Fibroblast of the aortic adventitia (primary cell): ENCODE data around the gene FAM168A. TPM values are rescaled to one million over a fixed set of nuclear protein-coding genes. Genes with fewer than 3 reads are reported as not detected.

Experiments
- DNase-seq: peaks from one replicate; pipeline ENCODE4 v3.0.0-alpha.2; 2010; ENCODE audit warnings: low read depth
- H3K4me3 ChIP-seq: 2 replicates; pipeline ENCODE4 v1.5.1; 2011; ENCODE audit warnings: low read depth, mild to moderate bottlenecking, control low read depth, low read length, moderate library complexity
- total RNA-seq: library from RNA; depleted of rRNA; stranded (reverse); fragments of >200 nt; gene quantifications from 2 replicates; pipeline ENCODE4 v1.2.3, GENCODE V29; 2012; ENCODE audit warnings: low replicate concordance
- TF ChIP-seq, protein P1 (sequence below): IDR thresholded peaks from 2 replicates; pipeline ENCODE4 v1.5.1; 2011; ENCODE audit warnings: mild to moderate bottlenecking, low read length, control low read depth, inconsistent platforms; ENCODE audit not compliant: insufficient read depth

FAM168A gene
- total RNA-seq, 1 donor: 40.0 TPM

DNA sequence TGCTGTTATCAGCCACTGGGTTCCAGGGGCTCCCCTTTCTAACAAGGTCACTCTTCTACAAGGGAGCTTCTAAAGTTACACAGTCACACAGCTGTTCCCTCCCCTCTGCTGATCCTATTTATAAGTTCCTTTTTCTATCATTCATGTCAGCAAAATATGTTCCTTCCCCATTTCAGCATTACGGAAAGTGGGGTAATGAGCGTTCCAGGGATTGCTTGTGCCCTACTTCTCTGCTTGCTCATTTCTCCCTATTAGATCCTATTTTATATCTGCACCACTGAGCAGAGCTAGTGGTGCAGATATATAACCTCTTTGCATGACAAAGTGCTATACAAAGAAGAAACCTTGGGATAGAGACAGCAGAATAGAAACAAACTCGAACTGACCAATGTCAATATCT is 25.8 kb upstream of the FAM168A start:
- H3K4me3 ChIP-seq: no peak overlapping the region
- no peak for DNase-seq
- TF ChIP-seq, protein P1, sequence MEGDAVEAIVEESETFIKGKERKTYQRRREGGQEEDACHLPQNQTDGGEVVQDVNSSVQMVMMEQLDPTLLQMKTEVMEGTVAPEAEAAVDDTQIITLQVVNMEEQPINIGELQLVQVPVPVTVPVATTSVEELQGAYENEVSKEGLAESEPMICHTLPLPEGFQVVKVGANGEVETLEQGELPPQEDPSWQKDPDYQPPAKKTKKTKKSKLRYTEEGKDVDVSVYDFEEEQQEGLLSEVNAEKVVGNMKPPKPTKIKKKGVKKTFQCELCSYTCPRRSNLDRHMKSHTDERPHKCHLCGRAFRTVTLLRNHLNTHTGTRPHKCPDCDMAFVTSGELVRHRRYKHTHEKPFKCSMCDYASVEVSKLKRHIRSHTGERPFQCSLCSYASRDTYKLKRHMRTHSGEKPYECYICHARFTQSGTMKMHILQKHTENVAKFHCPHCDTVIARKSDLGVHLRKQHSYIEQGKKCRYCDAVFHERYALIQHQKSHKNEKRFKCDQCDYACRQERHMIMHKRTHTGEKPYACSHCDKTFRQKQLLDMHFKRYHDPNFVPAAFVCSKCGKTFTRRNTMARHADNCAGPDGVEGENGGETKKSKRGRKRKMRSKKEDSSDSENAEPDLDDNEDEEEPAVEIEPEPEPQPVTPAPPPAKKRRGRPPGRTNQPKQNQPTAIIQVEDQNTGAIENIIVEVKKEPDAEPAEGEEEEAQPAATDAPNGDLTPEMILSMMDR: no peak

DNA sequence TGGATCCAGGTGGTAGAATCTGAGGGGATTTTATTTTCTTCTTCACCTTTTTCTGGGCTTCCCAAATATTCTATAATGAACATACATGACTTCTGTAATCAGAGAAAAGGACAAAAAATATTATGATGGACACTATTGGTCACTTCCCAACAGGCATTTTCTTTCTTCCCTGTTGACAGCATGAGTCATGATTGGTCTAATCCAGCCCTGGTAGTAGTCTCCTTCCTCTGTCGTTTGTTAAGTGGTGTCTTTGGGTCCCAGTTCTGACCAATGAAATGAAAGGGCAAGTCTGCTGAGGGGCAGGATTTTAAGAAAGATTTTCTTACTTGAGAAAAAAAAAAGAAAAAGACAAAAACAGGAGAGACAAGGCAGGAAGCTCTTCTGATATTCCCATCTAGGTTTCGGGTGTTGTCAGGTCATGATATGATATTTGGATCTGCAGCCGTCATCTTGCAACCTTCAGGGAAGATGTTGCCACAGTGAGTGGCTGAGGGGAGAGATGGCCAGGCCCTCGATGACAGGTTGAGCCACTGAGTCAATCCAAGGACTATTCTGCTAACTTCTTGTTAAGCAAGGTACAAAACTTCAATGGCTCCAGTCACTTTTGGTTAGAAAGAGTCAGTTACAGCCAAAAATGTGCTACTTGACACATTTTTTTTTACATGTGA is 25.1 kb upstream of the FAM168A start:
- TF ChIP-seq, protein P1: no peak
- no peak for DNase-seq

DNA sequence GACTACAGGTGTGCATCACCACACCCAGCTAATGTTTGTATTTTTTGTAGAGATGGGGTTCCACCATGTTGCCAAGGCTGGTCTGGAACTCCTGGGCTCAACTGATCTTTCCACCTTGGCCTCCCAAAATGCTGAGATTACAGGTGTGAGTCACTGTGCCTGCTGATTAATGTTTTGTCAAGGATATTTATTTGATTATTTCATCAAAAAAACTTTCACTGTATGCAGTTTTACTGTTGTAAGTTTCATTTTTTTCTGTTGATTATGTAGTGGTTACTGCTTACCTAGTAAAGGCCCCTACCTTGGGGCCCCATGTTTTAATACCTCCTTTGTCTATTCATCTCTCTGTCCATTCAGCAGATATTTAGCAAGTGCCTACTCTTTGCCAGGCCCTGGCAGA is 16.7 kb upstream of the FAM168A start:
- no peak for DNase-seq
- TF ChIP-seq, protein P1: no peak
- no peak overlapping the region for H3K4me3 ChIP-seq

More for the DNA sequence above, 25.1 kb upstream of the FAM168A start:
- H3K4me3 ChIP-seq: no peak overlapping the region

DNA sequence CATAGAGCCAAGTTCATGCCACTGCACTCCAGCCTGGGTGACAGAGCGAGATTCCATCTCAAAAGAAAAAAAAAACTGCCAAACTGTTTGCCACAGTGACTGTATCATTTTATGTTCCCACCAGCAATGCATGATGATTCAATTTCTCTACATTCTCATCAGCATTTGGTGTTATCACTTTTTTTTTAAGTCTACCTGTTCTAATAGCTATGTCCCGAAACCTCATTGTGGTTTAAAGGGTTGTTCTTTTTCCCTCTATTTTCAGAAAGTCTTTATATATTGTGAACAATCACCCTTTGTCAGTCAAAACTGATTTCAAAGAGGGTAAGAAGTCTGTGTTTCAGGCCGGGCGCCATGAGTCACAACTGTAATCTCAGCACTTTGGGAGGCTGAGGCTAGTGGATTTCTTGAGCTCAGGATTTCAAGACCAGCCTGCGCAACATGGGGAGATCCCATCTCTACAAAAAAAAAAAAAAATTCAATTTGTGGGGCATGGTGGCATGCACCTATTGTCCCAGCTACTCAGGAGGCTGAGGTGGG is 14.8 kb upstream of the FAM168A start:
- DNase-seq: no peak
- TF ChIP-seq, protein P1: no peak
- no peak overlapping the region for H3K4me3 ChIP-seq

DNA sequence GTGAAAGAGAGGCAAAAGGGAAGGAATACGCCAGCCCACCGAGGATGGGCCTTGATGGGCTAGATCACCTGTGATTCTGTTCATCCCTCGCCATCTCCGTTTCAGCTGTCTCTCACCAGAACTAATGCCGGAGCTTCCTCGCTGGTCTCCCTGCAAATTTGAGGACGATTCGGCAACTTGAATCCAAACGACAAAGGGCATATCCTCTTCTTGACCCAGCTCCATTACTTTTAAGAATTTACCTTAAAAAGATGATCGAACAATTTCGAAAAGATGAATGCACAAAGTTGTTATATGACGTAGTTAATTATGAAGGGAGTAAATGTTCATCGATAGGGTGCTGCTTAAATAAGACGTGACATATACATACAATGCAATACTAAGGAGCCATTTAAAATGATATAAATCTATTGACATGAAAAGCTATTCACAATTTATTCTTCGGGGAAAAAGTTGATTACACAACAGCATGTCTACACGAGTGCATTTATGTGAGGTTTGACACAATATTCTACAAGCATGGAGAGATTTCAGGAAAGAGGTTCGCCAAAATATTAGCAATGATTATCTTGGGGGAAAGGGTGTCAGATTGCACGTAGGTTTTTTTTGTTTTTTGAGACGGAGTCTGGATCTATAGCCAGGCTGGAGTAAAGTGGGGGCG is 937 bp upstream of the FAM168A start:
- TF ChIP-seq, protein P1: no peak
- H3K4me3 ChIP-seq: peak overlapping the region; percentile 80
- no peak for DNase-seq

DNA sequence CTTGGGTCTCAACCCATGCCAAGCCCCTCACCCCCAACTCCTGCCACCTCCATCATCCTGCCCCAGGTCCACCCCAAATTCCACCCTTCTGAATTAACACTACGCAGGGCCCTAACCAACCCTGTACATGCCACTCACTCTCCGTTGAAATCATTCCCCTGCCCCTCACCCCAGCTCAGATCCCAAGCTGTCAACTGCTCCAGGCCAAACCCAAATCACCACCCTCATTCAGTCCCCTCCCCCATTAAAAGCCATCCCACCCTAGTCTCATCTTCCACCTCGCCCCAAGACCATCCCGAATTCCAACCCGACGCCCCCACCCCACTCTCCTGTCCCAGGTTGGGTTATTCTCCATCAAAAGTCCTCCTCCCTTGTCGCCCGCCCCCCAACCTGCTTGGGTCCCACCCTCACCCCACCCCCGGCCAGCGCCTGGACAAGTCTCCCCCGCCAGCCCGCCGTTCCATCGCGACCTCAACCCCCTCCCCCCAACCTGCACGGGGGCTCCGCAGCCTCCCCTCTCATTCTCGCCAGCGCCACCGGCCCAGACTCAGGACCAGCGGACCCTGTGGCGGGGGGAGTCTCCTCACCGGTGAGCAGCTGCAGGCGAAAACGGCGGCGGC is 466 bp downstream of the FAM168A start:
- no peak for DNase-seq
- TF ChIP-seq, protein P1: no peak
- H3K4me3 ChIP-seq: peak overlapping the region; percentile 80
